Ovary (tissue), 9 donors: ENCODE data around the gene ROBO2. TPM values are rescaled to one million over a fixed set of nuclear protein-coding genes. Genes with fewer than 3 reads are reported as not detected.

Experiments
- DNase-seq, 5 donors: peaks; one replicate each; pipeline ENCODE4 v3.0.0-alpha.2; 2019 to 2020
- H3K27ac ChIP-seq, 2 donors: fragments of 200-600 bp; one replicate each; pipeline versions ENCODE4 v1.5.1 to v1.8.0; 2019 to 2022
- H3K27me3 ChIP-seq: fragments of 200-600 bp; one replicate; pipeline ENCODE4 v1.8.0; 2022
- H3K36me3 ChIP-seq: fragments of 200-600 bp; sonication (generic); one replicate; pipeline ENCODE4 v1.5.1; 2019
- H3K4me1 ChIP-seq: one replicate; pipeline ENCODE4 v1.8.1; 2013; ENCODE audit warnings: mild to moderate bottlenecking, moderate library complexity; ENCODE audit not compliant: insufficient read depth
- H3K4me3 ChIP-seq: fragments of 200-600 bp; sonication (generic); one replicate; pipeline ENCODE4 v1.5.1; 2017
- H3K9me3 ChIP-seq, 2 donors: fragments of 200-600 bp in 1 of 2; sonication (generic) in 1 of 2; one replicate each; pipeline versions ENCODE4 v1.5.1 to v1.8.1; 2013 to 2019; ENCODE audit warnings: mild to moderate bottlenecking in 1 of 2, moderate library complexity in 1 of 2
- CTCF ChIP-seq, 3 donors: fragments of 450-650 bp in 2 of 3; fragments of 200-600 bp in 1 of 3; IDR thresholded peaks; one replicate each; pipeline versions ENCODE4 v1.5.1 to v1.8.0; 2016 to 2022; ENCODE audit warnings: antibody characterized with exemption in 3 of 3, mild to moderate bottlenecking in 1 of 3
- EP300 ChIP-seq: sonication (generic); formaldehyde crosslinking; IDR thresholded peaks from one replicate; pipeline ENCODE4 v1.6.1; 2017; ENCODE audit warnings: antibody characterized with exemption
- POLR2A ChIP-seq: fragments of 450-650 bp; IDR thresholded peaks from one replicate; pipeline ENCODE4 v1.6.1; 2017; ENCODE audit warnings: antibody characterized with exemption, mild to moderate bottlenecking, moderate library complexity
- WGBS, 3 donors: extraction: QIAGEN DNeasy Blood & Tissue Kit in 1 of 3; methylation state at CpG; one replicate each; pipeline versions ENCODE4 v1.1.5 to v1.1.7; 2013 to 2017; 5-methylcytosine and 5-hydroxymethylcytosine counted together
- intact Hi-C, 4 donors: fragments of 100-400 bp; cut with DNase I; formaldehyde crosslinking; loops; one replicate each; pipeline versions ENCODE4 v1.11.0 to v1.15.1; 2022 to 2023
- polyA plus RNA-seq, 2 donors: library from polyadenylated mRNA; stranded (reverse); fragments of 200-250 nt in 1 of 2; fragments of 350-450 nt in 1 of 2; fragmentation: Illumina TruSeq in 1 of 2; extraction: RNeasy Lipid Tissue Mini Kit (QIAGEN cat#74804) in 1 of 2; gene quantifications; one replicate each; pipeline ENCODE4 v1.2.3, GENCODE V29; 2013 to 2014
- total RNA-seq, 7 donors: library from RNA; depleted of rRNA in 2 of 7; stranded (reverse); fragments of >200 nt in 2 of 7; fragmentation: NEBNext Ultra II Directional in 3 of 7; extraction: Animal tissue kit (Norgen Biotek cat#: 25700) in 3 of 7; gene quantifications; one replicate each; pipeline versions ENCODE4 v1.1.0 to v1.2.4, GENCODE V29; 2016 to 2023
- donor health status: DM: no; HTN: no; CAD: no; lungs with moderate emphysema.
- donor health status: DM: no; HTN: no; CAD: no.
- donor health status: Bipolar disorder and iron deficiency.
- donor health status: DM: yes; HTN: yes; CAD: no.
- donor health status: DM: no; HTN: no; CAD: no.
- donor health status: DM: yes; HTN: yes; CAD: no.

ROBO2 gene
- total and polyA plus RNA-seq, 9 donors: 3.4 to 14.8 (median 5.6) TPM

- Histone ChIP-seq H3K27me3 (no peaks in the 10 kb centered on the region), H3K27ac (no peak overlapping the region), H3K4me3 (no peak overlapping the region), H3K4me1 (peaks cover 10% of the 10 kb centered on the region), H3K36me3 (no peaks in the 10 kb centered on the region), H3K9me3 (no peaks in the 10 kb centered on the region)
- TF ChIP-seq EP300 (no peak), POLR2A (no peak), CTCF (IDR thresholded peaks at IDR 0.05) (no peak)
- intact Hi-C loops: no loop called here
- 84 to 87% (median 84%) methylated on average over 5 of the region's 5 CpGs for WGBS, 3 donors
- DNase-seq: no peak
Measured at GRCh38 chr3:77466562-77467115, 426.7 kb downstream of the ROBO2 start.

GRCh38 chr3:77467702-77468625 is 428.1 kb downstream of the ROBO2 start:
- Histone ChIP-seq H3K4me1 (peaks cover 10% of the 10 kb centered on the region), H3K27ac (no peak overlapping the region), H3K27me3 (no peaks in the 10 kb centered on the region), H3K4me3 (no peak overlapping the region), H3K36me3 (no peaks in the 10 kb centered on the region), H3K9me3 (no peaks in the 10 kb centered on the region)
- TF ChIP-seq POLR2A: no peak
- DNase-seq: peak in 4 of 5 donors; percentile 20 to 43 (median 22)
- intact Hi-C loops: no loop called here
- 38 to 41% (median 39%) methylated on average over 8 of the region's 8 CpGs for WGBS, 3 donors

GRCh38 chr3:77468626-77469020 is 428.7 kb downstream of the ROBO2 start:
- no peaks in the 10 kb centered on the region for H3K9me3 ChIP-seq
- H3K4me1 ChIP-seq: peaks cover 10% of the 10 kb centered on the region
- WGBS, 3 donors: 12 to 20% (median 13%) methylated on average over 3 of the region's 3 CpGs
- H3K36me3 ChIP-seq: no peaks in the 10 kb centered on the region
- H3K27me3 ChIP-seq: no peaks in the 10 kb centered on the region
- no peak for DNase-seq
- intact Hi-C loops: no loop called here
- no peak overlapping the region for H3K4me3 ChIP-seq
- H3K27ac ChIP-seq: no peak overlapping the region
- TF ChIP-seq CTCF (IDR thresholded peaks at IDR 0.05) (no peak), EP300 (no peak), POLR2A (no peak)

- Histone ChIP-seq H3K27ac (no peak overlapping the region), H3K4me1 (no peaks in the 10 kb centered on the region), H3K9me3 (no peaks in the 10 kb centered on the region), H3K27me3 (no peaks in the 10 kb centered on the region), H3K4me3 (no peak overlapping the region), H3K36me3 (no peaks in the 10 kb centered on the region)
- DNase-seq: no peak
- TF ChIP-seq CTCF (IDR thresholded peaks at IDR 0.05): no peak
- no peak for TF ChIP-seq POLR2A
- no peak for TF ChIP-seq EP300
- 55 to 64% (median 60%) methylated on average over 2 of the region's 2 CpGs for WGBS, 3 donors
- intact Hi-C loops: no loop called here
Measured at GRCh38 chr3:77475507-77475906, 435.6 kb downstream of the ROBO2 start.

GRCh38 chr3:77479021-77479420 is 439.1 kb downstream of the ROBO2 start:
- no peaks in the 10 kb centered on the region for H3K4me1 ChIP-seq
- H3K4me3 ChIP-seq: no peak overlapping the region
- no peaks in the 10 kb centered on the region for H3K27me3 ChIP-seq
- H3K36me3 ChIP-seq: no peaks in the 10 kb centered on the region
- intact Hi-C loops: no loop called here
- no peaks in the 10 kb centered on the region for H3K9me3 ChIP-seq
- TF ChIP-seq CTCF (IDR thresholded peaks at IDR 0.05) (no peak), EP300 (no peak), POLR2A (no peak)
- no peak for DNase-seq
- H3K27ac ChIP-seq: no peak overlapping the region
